Adrenal gland (tissue), 19 donors: Measurements from ENCODE around the gene ADAMTSL1. TPM values are rescaled to one million over a fixed set of nuclear protein-coding genes. Genes with fewer than 3 reads are reported as not detected.
A peak's percentile ranks its signal among the peaks of the same experiment; 100 is the strongest.

Source experiments
- DNase-seq, 7 donors: peaks; one replicate each; pipeline ENCODE4 v3.0.0-alpha.2; 2019 to 2020
- H3K27ac ChIP-seq, 5 donors: fragments of 200-600 bp; sonication (generic) in 4 of 5; 1 replicate in 3 of 5; 2 replicates in 2 of 5; pipeline versions ENCODE4 v1.5.1 to v1.8.0; 2016 to 2020; ENCODE audit warnings: mild to moderate bottlenecking in 1 of 5
- H3K27me3 ChIP-seq: fragments of 200-600 bp; 2 replicates; pipeline ENCODE4 v1.8.0; 2021
- H3K36me3 ChIP-seq, 2 donors: fragments of 200-600 bp; replicated peaks in 1 of 2; 1 replicate in 1 of 2; 2 replicates in 1 of 2; pipeline versions ENCODE4 v1.5.1 to v1.8.0; 2018 to 2022
- H3K4me1 ChIP-seq, 2 donors: fragments of 200-600 bp; replicated peaks in 1 of 2; 1 replicate in 1 of 2; 2 replicates in 1 of 2; pipeline versions ENCODE4 v1.5.1 to v1.8.0; 2018 to 2021
- H3K4me3 ChIP-seq, 4 donors: fragments of 200-600 bp; sonication (generic) in 3 of 4; one replicate each; pipeline ENCODE4 v1.5.1; 2016 to 2018
- H3K9me3 ChIP-seq, 3 donors: fragments of 200-600 bp; sonication (generic) in 1 of 3; replicated peaks in 1 of 3; 1 replicate in 2 of 3; 2 replicates in 1 of 3; pipeline versions ENCODE4 v1.5.1 to v1.8.0; 2016 to 2021
- CTCF ChIP-seq, 6 experiments: fragments of 450-650 bp in 4 of 6; fragments of 200-600 bp in 2 of 6; sonication (generic) in 1 of 6; IDR thresholded peaks; 1 replicate in 5 of 6; 2 replicates in 1 of 6; pipeline versions ENCODE4 v1.5.1 to v1.8.0; 2016 to 2021; ENCODE audit warnings: antibody characterized with exemption in 6 of 6, mild to moderate bottlenecking in 2 of 6, moderate library complexity in 1 of 6
- POLR2A ChIP-seq, 2 donors: fragments of 450-650 bp; IDR thresholded peaks; one replicate each; pipeline ENCODE4 v1.6.1; 2017; ENCODE audit warnings: antibody characterized with exemption in 2 of 2, mild to moderate bottlenecking in 2 of 2, moderate library complexity in 1 of 2
- WGBS, 4 donors: extraction: QIAGEN DNeasy Blood & Tissue Kit in 2 of 4; methylation state at CpG; one replicate each; pipeline versions ENCODE4 v1.1.5 to v1.1.7; 2013 to 2017; 5-methylcytosine and 5-hydroxymethylcytosine counted together
- intact Hi-C, 2 donors: fragments of 100-400 bp; cut with DNase I; formaldehyde crosslinking; loops; one replicate each; pipeline versions ENCODE4 v1.14.1 to v1.15.0; 2022 to 2023
- long read RNA-seq, 10 donors: library from polyadenylated mRNA in 3 of 10; unstranded in 2 of 10; stranded (forward) in 1 of 10; transcript quantifications; one replicate each; pipeline ENCODE4 v2.0.0 and lab custom pipeline, GENCODE V29; 2021 to 2026
- polyA plus RNA-seq, 3 donors: library from polyadenylated mRNA; stranded (reverse); fragments of 200-250 nt in 2 of 3; fragments of 350-450 nt in 1 of 3; fragmentation: Illumina TruSeq in 1 of 3; extraction: RNeasy Lipid Tissue Mini Kit (QIAGEN cat#74804) in 1 of 3; gene quantifications; one replicate each; pipeline ENCODE4 v1.2.3, GENCODE V29; 2013 to 2014
- total RNA-seq, 9 donors: library from RNA; depleted of rRNA in 4 of 9; stranded (reverse); fragments of >200 nt in 4 of 9; fragments of 120-200 nt in 1 of 9; fragmentation: NEBNext Ultra II Directional in 1 of 9; extraction: Animal tissue kit (Norgen Biotek cat#: 25700) in 1 of 9; gene quantifications; one replicate each; pipeline versions ENCODE4 v1.1.0 to v1.2.4, GENCODE V29; 2013 to 2023
- donor health status: healthy with polysubstance abuse.
- donor health status: Bipolar disorder and iron deficiency.
- donor health status: DM: yes; HTN: yes; CAD: no.
- donor health status: DM: no; HTN: no; CAD: no.
- donor health status: DM: no; HTN: no; CAD: no.
- donor health status: DM: yes; HTN: yes; CAD: no.

The ADAMTSL1 gene
- total RNA-seq (10 to 100 TPM in 8 of 9 donors, 1 to 10 TPM in 1; 5.4 to 38.1 (median 26.8) TPM), polyA plus RNA-seq (1 to 10 TPM; 4.9 to 9.9 (median 8.0) TPM)
- long read RNA-seq, donor 1: 0 reads
- long read RNA-seq, donor 2: 0 reads
- long read RNA-seq, donor 3: 0 reads
- long read RNA-seq, donor 4, partial matches to known transcripts: 1 of 6 reads
- long read RNA-seq, donor 4, other reads (novel, unspliced or antisense): 5 of 6 reads
- long read RNA-seq, donor 5, partial matches to known transcripts: 5 of 16 reads
- long read RNA-seq, donor 5, other reads (novel, unspliced or antisense): 8 of 16 reads
- long read RNA-seq, donor 6, partial matches to known transcripts: 2 of 10 reads
- long read RNA-seq, donor 6, other reads (novel, unspliced or antisense): 6 of 10 reads
- long read RNA-seq, donor 7: 0 reads
- long read RNA-seq, donor 8: 0 reads
- long read RNA-seq, donor 9, partial matches to known transcripts: 0 of 3 reads
- long read RNA-seq, donor 9, other reads (novel, unspliced or antisense): 0 of 3 reads
- long read RNA-seq, donor 10: 0 reads

DNA sequence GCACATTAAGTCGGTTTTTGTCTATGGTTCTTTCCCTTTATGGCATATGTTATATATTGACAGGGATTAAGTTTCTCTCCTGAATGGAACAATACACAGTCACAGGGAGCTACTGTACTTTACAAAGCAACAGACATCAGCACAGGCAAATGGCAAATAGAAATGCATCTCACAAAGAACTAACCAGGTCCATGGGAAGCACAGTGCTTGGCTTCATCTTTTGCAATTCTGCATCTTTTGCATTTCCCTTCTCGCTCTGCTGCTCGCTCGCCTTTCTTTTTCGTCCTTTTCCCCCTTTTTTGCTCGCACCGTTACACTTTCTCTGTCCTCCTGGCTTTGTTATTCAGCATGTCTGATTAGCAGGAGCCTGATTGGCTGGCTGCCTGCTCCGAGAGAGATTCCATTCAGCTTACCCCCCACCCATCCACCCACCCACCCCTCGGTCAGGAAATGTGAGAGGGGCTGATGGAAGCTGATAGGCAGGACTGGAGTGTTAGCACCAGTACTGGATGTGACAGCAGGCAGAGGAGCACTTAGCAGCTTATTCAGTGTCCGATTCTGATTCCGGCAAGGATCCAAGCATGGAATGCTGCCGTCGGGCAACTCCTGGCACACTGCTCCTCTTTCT lies at the start of gene ADAMTSL1:
Gene ADAMTSL1, plus strand, starts transcription at position 502 of the 628 bp plus-strand sequence. Its CDS starts 80 bp downstream, at position 582.
- H3K4me1 ChIP-seq: peaks cover 0 to 11% of the 10 kb centered on the region in 2 donors
- TF ChIP-seq CTCF (IDR thresholded peaks at IDR 0.05) (no peak), POLR2A (IDR thresholded peaks at IDR 0.05) (no peak)
- peak within 1 kb of the TSS in 4 of 5 donors; percentile 18 to 89 (median 62) for H3K27ac ChIP-seq

DNA sequence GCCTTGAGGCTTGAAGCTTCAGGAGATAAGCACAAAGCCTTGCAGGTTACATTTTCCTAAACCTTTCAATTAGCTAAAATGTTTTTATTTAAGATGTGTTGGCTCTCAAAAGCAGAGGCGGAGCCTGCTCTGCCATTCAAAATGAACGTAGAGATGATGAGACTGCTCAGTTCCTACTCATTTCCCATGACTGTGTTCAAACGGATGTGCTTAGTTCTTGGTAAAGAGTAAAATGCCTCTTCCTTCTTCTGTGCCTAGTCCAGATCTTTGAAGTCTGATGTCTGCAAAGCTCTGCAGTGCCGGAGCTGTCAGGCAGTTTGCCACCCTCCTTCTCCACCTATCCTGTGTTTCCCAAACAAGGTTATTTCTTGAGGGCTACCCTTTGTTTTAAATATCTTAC lies 46.3 kb upstream of the ADAMTSL1 start:
- intact Hi-C loops: no loop called here
- peaks cover 8 to 10% of the 10 kb centered on the region in 2 donors for H3K4me1 ChIP-seq
- 61 to 76% (median 68%) methylated on average over 4 of the region's 4 CpGs for WGBS, 4 donors
- H3K4me3 ChIP-seq: no peak overlapping the region
- H3K27me3 ChIP-seq: no peaks in the 10 kb centered on the region
- H3K27ac ChIP-seq: no peak overlapping the region
- H3K36me3 ChIP-seq: no peaks in the 10 kb centered on the region
- H3K9me3 ChIP-seq: no peaks in the 10 kb centered on the region
- DNase-seq: no peak
- TF ChIP-seq CTCF (IDR thresholded peaks at IDR 0.05) (no peak), POLR2A (IDR thresholded peaks at IDR 0.05) (no peak)

More for the DNA sequence above, at the start of gene ADAMTSL1:
- Histone ChIP-seq H3K9me3 (no peaks in the 10 kb centered on the region), H3K27me3 (no peaks in the 10 kb centered on the region), H3K4me3 (peak within 1 kb of the TSS in 2 of 4 donors; percentile 23 to 60), H3K36me3 (no peaks in the 10 kb centered on the region)
- intact Hi-C loops: no loop called here
- 4 to 7% (median 5%) methylated on average over 12 to 13 of the region's 13 CpGs for WGBS, 4 donors
- DNase-seq: peak; percentile 48 to 73 (median 60)

GRCh38 chr9:18428661-18429060 lies 45.3 kb upstream of the ADAMTSL1 start:
- no peak overlapping the region for H3K27ac ChIP-seq
- intact Hi-C loops: no loop called here
- WGBS, 4 donors: 26 to 52% (median 45%) methylated on average over 3 of the region's 3 CpGs

More at GRCh38 chr9:18428661-18429060, 45.3 kb upstream of the ADAMTSL1 start:
- H3K36me3 ChIP-seq: no peaks in the 10 kb centered on the region
- H3K9me3 ChIP-seq: no peaks in the 10 kb centered on the region
- H3K27me3 ChIP-seq: no peaks in the 10 kb centered on the region
- H3K4me1 ChIP-seq: peaks cover 8 to 10% of the 10 kb centered on the region in 2 donors
- DNase-seq: no peak
- TF ChIP-seq CTCF (IDR thresholded peaks at IDR 0.05) (no peak), POLR2A (IDR thresholded peaks at IDR 0.05) (no peak)
- no peak overlapping the region for H3K4me3 ChIP-seq
